ENCODE data around the gene LDLRAD4.

The LDLRAD4 gene

GRCh38 chr18:13416208-13416607, 197.6 kb downstream of the LDLRAD4 start:
- DNase-seq: no peak

GRCh38 chr18:13416848-13417247, 198.3 kb downstream of the LDLRAD4 start:
- DNase-seq: no peak

GRCh38 chr18:13418013-13418710, 199.6 kb downstream of the LDLRAD4 start:
- no peak for DNase-seq

- DNase-seq: peak; percentile 6
Measured at GRCh38 chr18:13420969-13421686, 202.6 kb downstream of the LDLRAD4 start.

GRCh38 chr18:13422541-13423147, 204.1 kb downstream of the LDLRAD4 start:
- DNase-seq: no peak

GRCh38 chr18:13423352-13423751, 204.8 kb downstream of the LDLRAD4 start:
- DNase-seq: no peak

- no peak for DNase-seq
Measured at GRCh38 chr18:13424363-13424762, 205.8 kb downstream of the LDLRAD4 start.

GRCh38 chr18:13425357-13426091, 207.0 kb downstream of the LDLRAD4 start:
- DNase-seq: no peak

- no peak for DNase-seq
Measured at GRCh38 chr18:13427354-13427753, 208.8 kb downstream of the LDLRAD4 start.

- DNase-seq: no peak
Measured at GRCh38 chr18:13428319-13428718, 209.8 kb downstream of the LDLRAD4 start.

GRCh38 chr18:13429016-13429415, 210.5 kb downstream of the LDLRAD4 start:
- DNase-seq: no peak

GRCh38 chr18:13429884-13430510, 211.4 kb downstream of the LDLRAD4 start:
- no peak for DNase-seq

GRCh38 chr18:13430663-13431062, 212.1 kb downstream of the LDLRAD4 start:
- DNase-seq: no peak

- DNase-seq: no peak
Measured at GRCh38 chr18:13431886-13432285, 213.3 kb downstream of the LDLRAD4 start.

GRCh38 chr18:13433125-13433524, 214.6 kb downstream of the LDLRAD4 start:
- no peak for DNase-seq

GRCh38 chr18:13433685-13434084, 215.1 kb downstream of the LDLRAD4 start:
- DNase-seq: no peak

GRCh38 chr18:13434854-13435253, 216.3 kb downstream of the LDLRAD4 start:
- no peak for DNase-seq

- DNase-seq: no peak
Measured at GRCh38 chr18:13435586-13436333, 217.2 kb downstream of the LDLRAD4 start.

GRCh38 chr18:13436576-13436975, 218.0 kb downstream of the LDLRAD4 start:
- no peak for DNase-seq

- DNase-seq: no peak
Measured at GRCh38 chr18:13437034-13437433, 218.5 kb downstream of the LDLRAD4 start.

GRCh38 chr18:13437796-13438506, 219.4 kb downstream of the LDLRAD4 start:
- DNase-seq: no peak

Data from RPMI8226 (cell line).